ENCODE results near the gene CAPN9. TPM values are rescaled to one million over a fixed set of nuclear protein-coding genes. Genes with fewer than 3 reads are reported as not detected.

CAPN9 gene
- total RNA-seq, 1 experiment from 2014 or later, result not detected

GRCh38 chr1:230730977-230731376 is 16.2 kb upstream of the CAPN9 start:
- no peak overlapping the region for H3K27ac ChIP-seq (ENCODE audit: low read length)
- no peaks in the 10 kb centered on the region for H3K9me2 ChIP-seq (replicated peaks; ENCODE audit: insufficient read depth, low read length)

GRCh38 chr1:230735447-230735846 is 11.7 kb upstream of the CAPN9 start:
- no peak for DNase-seq
- Histone ChIP-seq H3K4me2 (ENCODE audit: low read depth, low read length, poor library complexity, severe bottlenecking) (no peak overlapping the region), H3K27me3 (ENCODE audit: low read length) (no peaks in the 10 kb centered on the region), H2AFZ (ENCODE audit: low read length) (no peak overlapping the region), H3K9me3 (ENCODE audit: low read length) (no peaks in the 10 kb centered on the region), H3K4me1 (ENCODE audit: low read length) (no peaks in the 10 kb centered on the region), H4K20me1 (ENCODE audit: insufficient read depth, low read depth, low read length) (no peaks in the 10 kb centered on the region), H3K79me2 (ENCODE audit: low read length) (no peaks in the 10 kb centered on the region), H3K36me3 (ENCODE audit: insufficient read depth, low read length) (no peaks in the 10 kb centered on the region), H3K9me2 (replicated peaks; ENCODE audit: insufficient read depth, low read length) (no peaks in the 10 kb centered on the region), H3K9ac (ENCODE audit: low read length) (no peak overlapping the region), H3K4me3 (ENCODE audit: low read length) (no peak overlapping the region), H3K27ac (ENCODE audit: low read length) (no peak overlapping the region)

More at GRCh38 chr1:230730977-230731376, 16.2 kb upstream of the CAPN9 start:
- Histone ChIP-seq H3K27me3 (ENCODE audit: low read length) (no peaks in the 10 kb centered on the region), H3K4me1 (ENCODE audit: low read length) (no peaks in the 10 kb centered on the region), H3K36me3 (ENCODE audit: insufficient read depth, low read length) (no peaks in the 10 kb centered on the region), H4K20me1 (ENCODE audit: insufficient read depth, low read depth, low read length) (no peaks in the 10 kb centered on the region), H3K79me2 (ENCODE audit: low read length) (no peaks in the 10 kb centered on the region), H3K4me2 (ENCODE audit: low read depth, low read length, poor library complexity, severe bottlenecking) (no peak overlapping the region), H2AFZ (ENCODE audit: low read length) (no peak overlapping the region), H3K9ac (ENCODE audit: low read length) (no peak overlapping the region), H3K4me3 (ENCODE audit: low read length) (no peak overlapping the region), H3K9me3 (ENCODE audit: low read length) (no peaks in the 10 kb centered on the region)
- no peak for DNase-seq

- H3K9ac ChIP-seq (ENCODE audit: low read length), result no peak overlapping the region
- no peak overlapping the region for H2AFZ ChIP-seq (ENCODE audit: low read length)
- H3K4me1 ChIP-seq (ENCODE audit: low read length), result no peaks in the 10 kb centered on the region
- H3K9me3 ChIP-seq (ENCODE audit: low read length), result no peaks in the 10 kb centered on the region
- DNase-seq, result no peak
- no peaks in the 10 kb centered on the region for H4K20me1 ChIP-seq (ENCODE audit: insufficient read depth, low read depth, low read length)
- no peak overlapping the region for H3K27ac ChIP-seq (ENCODE audit: low read length)
- H3K27me3 ChIP-seq (ENCODE audit: low read length), result no peaks in the 10 kb centered on the region
- no peaks in the 10 kb centered on the region for H3K9me2 ChIP-seq (replicated peaks; ENCODE audit: insufficient read depth, low read length)
- H3K4me3 ChIP-seq (ENCODE audit: low read length), result no peak overlapping the region
- no peaks in the 10 kb centered on the region for H3K36me3 ChIP-seq (ENCODE audit: insufficient read depth, low read length)
- no peaks in the 10 kb centered on the region for H3K79me2 ChIP-seq (ENCODE audit: low read length)
- no peak overlapping the region for H3K4me2 ChIP-seq (ENCODE audit: low read depth, low read length, poor library complexity, severe bottlenecking)
Observed at GRCh38 chr1:230737622-230738262, 9.4 kb upstream of the CAPN9 start.

GRCh38 chr1:230739564-230740290 is 7.5 kb upstream of the CAPN9 start:
- no peak overlapping the region for H3K4me3 ChIP-seq (ENCODE audit: low read length)
- no peaks in the 10 kb centered on the region for H3K4me1 ChIP-seq (ENCODE audit: low read length)
- no peak overlapping the region for H3K9ac ChIP-seq (ENCODE audit: low read length)
- no peak overlapping the region for H2AFZ ChIP-seq (ENCODE audit: low read length)
- no peaks in the 10 kb centered on the region for H3K9me3 ChIP-seq (ENCODE audit: low read length)
- H3K27ac ChIP-seq (ENCODE audit: low read length), result no peak overlapping the region
- no peaks in the 10 kb centered on the region for H3K27me3 ChIP-seq (ENCODE audit: low read length)
- H3K79me2 ChIP-seq (ENCODE audit: low read length), result no peaks in the 10 kb centered on the region
- H3K9me2 ChIP-seq (replicated peaks; ENCODE audit: insufficient read depth, low read length), result no peaks in the 10 kb centered on the region
- DNase-seq, result no peak
- no peaks in the 10 kb centered on the region for H3K36me3 ChIP-seq (ENCODE audit: insufficient read depth, low read length)
- no peak overlapping the region for H3K4me2 ChIP-seq (ENCODE audit: low read depth, low read length, poor library complexity, severe bottlenecking)
- H4K20me1 ChIP-seq (ENCODE audit: insufficient read depth, low read depth, low read length), result no peaks in the 10 kb centered on the region

- Histone ChIP-seq H3K4me3 (ENCODE audit: low read length) (no peak overlapping the region), H3K9ac (ENCODE audit: low read length) (no peak overlapping the region), H3K4me2 (ENCODE audit: low read depth, low read length, poor library complexity, severe bottlenecking) (no peak overlapping the region), H4K20me1 (ENCODE audit: insufficient read depth, low read depth, low read length) (no peaks in the 10 kb centered on the region), H3K9me2 (replicated peaks; ENCODE audit: insufficient read depth, low read length) (no peaks in the 10 kb centered on the region), H3K27me3 (ENCODE audit: low read length) (no peaks in the 10 kb centered on the region), H3K27ac (ENCODE audit: low read length) (no peak overlapping the region), H3K79me2 (ENCODE audit: low read length) (no peaks in the 10 kb centered on the region), H3K4me1 (ENCODE audit: low read length) (peaks cover 3% of the 10 kb centered on the region), H2AFZ (ENCODE audit: low read length) (no peak overlapping the region), H3K9me3 (ENCODE audit: low read length) (no peaks in the 10 kb centered on the region), H3K36me3 (ENCODE audit: insufficient read depth, low read length) (no peaks in the 10 kb centered on the region)
- DNase-seq, result no peak
Observed at GRCh38 chr1:230743899-230744298, 3.3 kb upstream of the CAPN9 start.

GRCh38 chr1:230744382-230744781 is 2.8 kb upstream of the CAPN9 start:
- no peak overlapping the region for H2AFZ ChIP-seq (ENCODE audit: low read length)
- H3K9ac ChIP-seq (ENCODE audit: low read length), result no peak overlapping the region
- H3K4me3 ChIP-seq (ENCODE audit: low read length), result no peak overlapping the region
- no peaks in the 10 kb centered on the region for H3K36me3 ChIP-seq (ENCODE audit: insufficient read depth, low read length)
- H3K9me2 ChIP-seq (replicated peaks; ENCODE audit: insufficient read depth, low read length), result no peaks in the 10 kb centered on the region
- H3K9me3 ChIP-seq (ENCODE audit: low read length), result no peaks in the 10 kb centered on the region
- H4K20me1 ChIP-seq (ENCODE audit: insufficient read depth, low read depth, low read length), result no peaks in the 10 kb centered on the region
- H3K27ac ChIP-seq (ENCODE audit: low read length), result no peak overlapping the region
- H3K4me1 ChIP-seq (ENCODE audit: low read length), result peaks cover 7% of the 10 kb centered on the region
- no peaks in the 10 kb centered on the region for H3K79me2 ChIP-seq (ENCODE audit: low read length)
- DNase-seq, result no peak
- no peaks in the 10 kb centered on the region for H3K27me3 ChIP-seq (ENCODE audit: low read length)
- H3K4me2 ChIP-seq (ENCODE audit: low read depth, low read length, poor library complexity, severe bottlenecking), result no peak overlapping the region

- H4K20me1 ChIP-seq (ENCODE audit: insufficient read depth, low read depth, low read length), result no peaks in the 10 kb centered on the region
- H3K9me3 ChIP-seq (ENCODE audit: low read length), result no peaks in the 10 kb centered on the region
- no peaks in the 10 kb centered on the region for H3K27me3 ChIP-seq (ENCODE audit: low read length)
- no peak for DNase-seq
- H3K36me3 ChIP-seq (ENCODE audit: insufficient read depth, low read length), result no peaks in the 10 kb centered on the region
- H3K9me2 ChIP-seq (replicated peaks; ENCODE audit: insufficient read depth, low read length), result no peaks in the 10 kb centered on the region
- peaks cover 14% of the 10 kb centered on the region for H3K4me1 ChIP-seq (ENCODE audit: low read length)
- no peak overlapping the region for H3K4me3 ChIP-seq (ENCODE audit: low read length)
- no peak overlapping the region for H3K27ac ChIP-seq (ENCODE audit: low read length)
- no peak overlapping the region for H2AFZ ChIP-seq (ENCODE audit: low read length)
- no peak overlapping the region for H3K9ac ChIP-seq (ENCODE audit: low read length)
- H3K4me2 ChIP-seq (ENCODE audit: low read depth, low read length, poor library complexity, severe bottlenecking), result no peak overlapping the region
- no peaks in the 10 kb centered on the region for H3K79me2 ChIP-seq (ENCODE audit: low read length)
Observed at GRCh38 chr1:230745071-230745470, 2.1 kb upstream of the CAPN9 start.

- no peaks in the 10 kb centered on the region for H4K20me1 ChIP-seq (ENCODE audit: insufficient read depth, low read depth, low read length)
- H3K4me2 ChIP-seq (ENCODE audit: low read depth, low read length, poor library complexity, severe bottlenecking), result no peak overlapping the region
- H3K9ac ChIP-seq (ENCODE audit: low read length), result no peak overlapping the region
- H3K4me3 ChIP-seq (ENCODE audit: low read length), result no peak overlapping the region
- no peaks in the 10 kb centered on the region for H3K9me3 ChIP-seq (ENCODE audit: low read length)
- no peaks in the 10 kb centered on the region for H3K9me2 ChIP-seq (replicated peaks; ENCODE audit: insufficient read depth, low read length)
- peaks cover 15% of the 10 kb centered on the region for H3K4me1 ChIP-seq (ENCODE audit: low read length)
- H3K27me3 ChIP-seq (ENCODE audit: low read length), result no peaks in the 10 kb centered on the region
- no peaks in the 10 kb centered on the region for H3K79me2 ChIP-seq (ENCODE audit: low read length)
- no peak for DNase-seq
- no peaks in the 10 kb centered on the region for H3K36me3 ChIP-seq (ENCODE audit: insufficient read depth, low read length)
- no peak overlapping the region for H3K27ac ChIP-seq (ENCODE audit: low read length)
- H2AFZ ChIP-seq (ENCODE audit: low read length), result no peak overlapping the region
Observed at GRCh38 chr1:230746617-230747016, 571 bp upstream of the CAPN9 start.
